Nephron progenitor cell (in vitro differentiated cells): ENCODE results near the gene RPL26.
"Not testable (repeated sequence)": the region's sequence is repeated elsewhere in the genome, so short reads cannot be mapped to it uniquely, and the experiment has no call there.

Source experiments
- DNase-seq: peaks from one replicate; pipeline ENCODE4 v3.0.0; 2021
- H3K27ac Mint-ChIP-seq: 2 replicates; pipeline ENCODE4 v1.8.0; 2021; ENCODE audit warnings: mild to moderate bottlenecking, moderate library complexity, mixed read lengths
- H3K27me3 Mint-ChIP-seq: 2 replicates; pipeline ENCODE4 v1.8.0; 2021; ENCODE audit warnings: mild to moderate bottlenecking, low read depth, mixed read lengths; ENCODE audit not compliant: poor library complexity
- H3K36me3 Mint-ChIP-seq: 2 replicates; pipeline ENCODE4 v1.8.0; 2021; ENCODE audit warnings: low read depth, mixed read lengths
- H3K4me1 Mint-ChIP-seq: 2 replicates; pipeline ENCODE4 v1.8.0; 2021; ENCODE audit warnings: mixed read lengths
- H3K4me3 Mint-ChIP-seq: 2 replicates; pipeline ENCODE4 v1.8.0; 2021; ENCODE audit warnings: mild to moderate bottlenecking, moderate library complexity, mixed read lengths
- H3K9me3 Mint-ChIP-seq: 2 replicates; pipeline ENCODE4 v1.8.0; 2021; ENCODE audit warnings: mild to moderate bottlenecking, moderate library complexity, mixed read lengths
- CTCF ChIP-seq: fragments of 200-600 bp; sonication (generic); IDR thresholded peaks from 2 replicates; pipeline ENCODE4 v1.5.0; 2021; ENCODE audit warnings: antibody characterized with exemption

The RPL26 gene

GRCh38 chr17:8376271-8377067 lies 6.5 kb downstream of the RPL26 start, which contains the start of gene KRABD2:
Gene KRABD2 (minus strand): TSS chr17:8376704.
- TF ChIP-seq CTCF: peak; percentile 50
- Mint-ChIP-seq H3K9me3 (no peaks in the 10 kb centered on the region), H3K36me3 (peaks cover 70% of the 10 kb centered on the region), H3K4me3 (peak within 1 kb of the TSS; percentile 87), H3K27me3 (no peaks in the 10 kb centered on the region), H3K27ac (peak within 1 kb of the TSS; percentile 86), H3K4me1 (peaks cover 64% of the 10 kb centered on the region)
- DNase-seq: peak; percentile 96

- Mint-ChIP-seq H3K36me3 (peaks cover 64% of the 10 kb centered on the region), H3K4me1 (peaks cover 62% of the 10 kb centered on the region), H3K4me3 (peak overlapping the region; percentile 87), H3K27me3 (no peaks in the 10 kb centered on the region), H3K27ac (peak overlapping the region; percentile 77), H3K9me3 (no peaks in the 10 kb centered on the region)
- DNase-seq: no peak
- TF ChIP-seq CTCF: no peak
Observed at GRCh38 chr17:8375738-8376259, 7.2 kb downstream of the RPL26 start.

- Mint-ChIP-seq H3K36me3 (peaks cover 62% of the 10 kb centered on the region), H3K4me1 (peaks cover 45% of the 10 kb centered on the region)
- H3K9me3 Mint-ChIP-seq, H3K27ac Mint-ChIP-seq, DNase-seq, H3K27me3 Mint-ChIP-seq, H3K4me3 Mint-ChIP-seq: not testable (repeated sequence)
Observed at GRCh38 chr17:8373856-8374255, 9.1 kb downstream of the RPL26 start.

- no peak overlapping the region for H3K27ac Mint-ChIP-seq
- H3K4me3 Mint-ChIP-seq: no peak overlapping the region
Observed at GRCh38 chr17:8372422-8372821, 10.6 kb downstream of the RPL26 start.

GRCh38 chr17:8371786-8372185 lies 11.2 kb downstream of the RPL26 start:
- H3K27me3 Mint-ChIP-seq: no peaks in the 10 kb centered on the region
- H3K4me1 Mint-ChIP-seq: peaks cover 33% of the 10 kb centered on the region
- no peaks in the 10 kb centered on the region for H3K9me3 Mint-ChIP-seq
- peak overlapping the region; percentile 26 for H3K27ac Mint-ChIP-seq
- no peak for TF ChIP-seq CTCF
- DNase-seq: no peak
- peak overlapping the region; percentile 17 for H3K4me3 Mint-ChIP-seq
- peaks cover 59% of the 10 kb centered on the region for H3K36me3 Mint-ChIP-seq

More at GRCh38 chr17:8372422-8372821, 10.6 kb downstream of the RPL26 start:
- DNase-seq: no peak
- no peak for TF ChIP-seq CTCF
- Mint-ChIP-seq H3K4me1 (peaks cover 37% of the 10 kb centered on the region), H3K9me3 (no peaks in the 10 kb centered on the region), H3K36me3 (peaks cover 62% of the 10 kb centered on the region), H3K27me3 (no peaks in the 10 kb centered on the region)

- Mint-ChIP-seq H3K4me1 (peaks cover 21% of the 10 kb centered on the region), H3K36me3 (peaks cover 48% of the 10 kb centered on the region), H3K27me3 (no peaks in the 10 kb centered on the region), H3K9me3 (no peaks in the 10 kb centered on the region), H3K27ac (peak overlapping the region; percentile 62), H3K4me3 (no peak overlapping the region)
- no peak for DNase-seq
- no peak for TF ChIP-seq CTCF
Observed at GRCh38 chr17:8369944-8370343, 13.0 kb downstream of the RPL26 start.
